ENCODE data around the gene RAB7B. TPM values are rescaled to one million over a fixed set of nuclear protein-coding genes. Genes with fewer than 3 reads are reported as not detected.

Gene RAB7B
- polyA plus RNA-seq, 2 of the 4 experiments (the other 2 are of a cell fraction), result 0.08 to 0.30 TPM

- Histone ChIP-seq H3K4me1 (peaks cover 5% of the 10 kb centered on the region; the same call in 2 of the 3 replicates), H3K27ac (no peak overlapping the region), H3K4me3 (no peak overlapping the region), H3K4me2 (no peak overlapping the region), H3K9me3 (no peaks in the 10 kb centered on the region)
- ChIA-PET POLR2A (no interaction called here), CTCF (interaction anchor here (1.5 to 14.5 kb wide), 3 partner anchors 28 to 36 kb away, joined by 3 to 139 read pairs (median 28); no protein-coding TSS in a partner anchor)
- FAIRE-seq, result no peak
- WGBS (ENCODE audit: missing lambda C conversion rate), result 70% methylated on average over 1 of the region's 1 CpG
- TF ChIP-seq RFX5 (IDR thresholded peaks at IDR 0.05) (no peak), RAD21 (conservative IDR thresholded peaks at IDR 0.05 in 1 of 2, IDR thresholded peaks at IDR 0.05 in 1 of 2) (no peak), ZNF302 (CRISPR knock-in tag; IDR thresholded peaks at IDR 0.05) (no peak), NFE2L2 (conservative IDR thresholded peaks at IDR 0.05; ENCODE audit: low read length) (no peak), USF2 (IDR thresholded peaks at IDR 0.05) (no peak), E2F6 (IDR thresholded peaks at IDR 0.05; ENCODE audit: borderline replicate concordance, low read depth) (no peak), CEBPB (IDR thresholded peaks at IDR 0.05) (no peak), ELK1 (IDR thresholded peaks at IDR 0.05; ENCODE audit: low read depth, low read length) (no peak), CTCF (IDR thresholded peaks at IDR 0.05) (no peak), KDM1A (IDR thresholded peaks at IDR 0.05; ENCODE audit: low read depth) (no peak), JUNB (IDR thresholded peaks at IDR 0.05) (no peak), KDM5A (IDR thresholded peaks at IDR 0.05) (no peak), ESRRA (IDR thresholded peaks at IDR 0.05; ENCODE audit: borderline replicate concordance, low read length) (no peak), ZC3H11A (IDR thresholded peaks at IDR 0.05) (no peak), EHF (CRISPR knock-in tag; IDR thresholded peaks at IDR 0.05) (no peak), NR3C1 (IDR thresholded peaks at IDR 0.05) (no peak), JUN (IDR thresholded peaks at IDR 0.05) (no peak), CBX2 (IDR thresholded peaks at IDR 0.05; ENCODE audit: borderline replicate concordance, low read depth) (no peak)
- TF ChIP-seq, protein P1, sequence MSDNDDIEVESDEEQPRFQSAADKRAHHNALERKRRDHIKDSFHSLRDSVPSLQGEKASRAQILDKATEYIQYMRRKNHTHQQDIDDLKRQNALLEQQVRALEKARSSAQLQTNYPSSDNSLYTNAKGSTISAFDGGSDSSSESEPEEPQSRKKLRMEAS (IDR thresholded peaks at IDR 0.05), result no peak
- no peak for DNase-seq (ENCODE audit: low read depth in 1 of 2, low spot score in 1 of 2)
- ATAC-seq, result no peak
These were observed 53.4 kb downstream of the RAB7B start for GRCh38 chr1:205949753-205950152.

DNA sequence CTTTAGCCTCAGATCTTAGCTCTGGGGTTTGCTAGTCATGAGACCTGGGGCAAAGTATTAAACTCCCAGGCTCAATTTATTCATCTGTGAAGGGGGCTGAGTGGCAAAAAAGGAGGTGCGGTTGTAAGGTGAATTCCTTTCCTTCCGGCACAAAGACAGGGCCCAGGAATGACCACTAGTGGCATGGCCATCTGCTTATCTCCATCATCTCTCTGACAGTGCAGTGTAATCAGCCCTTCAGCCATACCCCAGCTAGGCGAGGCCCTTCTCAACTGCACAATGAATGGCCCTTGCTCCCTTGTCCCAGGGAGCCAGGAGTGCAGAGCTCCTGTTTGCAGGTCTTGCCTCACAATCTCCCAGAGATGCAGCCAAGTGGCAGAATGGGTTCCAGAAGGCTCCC lies 54.3 kb downstream of the RAB7B start:
- FAIRE-seq (no peak), ATAC-seq (no peak), DNase-seq (ENCODE audit: low read depth in 1 of 2, low spot score in 1 of 2) (no peak)
- TF ChIP-seq POLR2AphosphoS2 (conservative IDR thresholded peaks at IDR 0.05; ENCODE audit: low read length) (no peak), CBX8 (IDR thresholded peaks at IDR 0.05) (no peak), PHF8 (IDR thresholded peaks at IDR 0.05; ENCODE audit: borderline replicate concordance, low read depth) (no peak), HMGXB4 (CRISPR knock-in tag; IDR thresholded peaks at IDR 0.05; ENCODE audit: borderline replicate concordance) (no peak), ESRRA (IDR thresholded peaks at IDR 0.05; ENCODE audit: borderline replicate concordance, low read length) (no peak), SMC3 (IDR thresholded peaks at IDR 0.05) (no peak), NFE2L2 (conservative IDR thresholded peaks at IDR 0.05; ENCODE audit: low read length) (no peak), HOXB13 (CRISPR knock-in tag; IDR thresholded peaks at IDR 0.05; ENCODE audit: low read depth) (no peak), USF2 (IDR thresholded peaks at IDR 0.05) (no peak), TP53 (CRISPR knock-in tag; IDR thresholded peaks at IDR 0.05) (no peak), HEYL (CRISPR knock-in tag; IDR thresholded peaks at IDR 0.05) (no peak), FOSB (CRISPR knock-in tag; IDR thresholded peaks at IDR 0.05) (no peak), JUN (IDR thresholded peaks at IDR 0.05) (no peak)
- TF ChIP-seq, protein P2, sequence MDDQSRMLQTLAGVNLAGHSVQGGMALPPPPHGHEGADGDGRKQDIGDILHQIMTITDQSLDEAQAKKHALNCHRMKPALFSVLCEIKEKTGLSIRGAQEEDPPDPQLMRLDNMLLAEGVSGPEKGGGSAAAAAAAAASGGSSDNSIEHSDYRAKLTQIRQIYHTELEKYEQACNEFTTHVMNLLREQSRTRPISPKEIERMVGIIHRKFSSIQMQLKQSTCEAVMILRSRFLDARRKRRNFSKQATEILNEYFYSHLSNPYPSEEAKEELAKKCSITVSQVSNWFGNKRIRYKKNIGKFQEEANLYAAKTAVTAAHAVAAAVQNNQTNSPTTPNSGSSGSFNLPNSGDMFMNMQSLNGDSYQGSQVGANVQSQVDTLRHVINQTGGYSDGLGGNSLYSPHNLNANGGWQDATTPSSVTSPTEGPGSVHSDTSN (IDR thresholded peaks at IDR 0.05), result no peak
- WGBS (ENCODE audit: missing lambda C conversion rate), result 86% methylated on average over 3 of the region's 3 CpGs
- Histone ChIP-seq H3K4me3 (no peak overlapping the region), H3K4me2 (no peak overlapping the region), H3K27ac (no peak overlapping the region), H3K4me1 (peaks cover 6% of the 10 kb centered on the region; the same call in 2 of the 3 replicates), H3K9me3 (no peaks in the 10 kb centered on the region)
- ChIA-PET CTCF (interaction anchor here (1.2 to 14.5 kb wide), 5 partner anchors 11 to 157 kb away, joined by 3 to 139 read pairs (median 9); no protein-coding TSS in a partner anchor), POLR2A (interaction anchor here (0.6 kb wide), 1 partner anchor 125 kb away, joined by 3 read pairs; no protein-coding TSS in a partner anchor)
